HG02870 (cell line): ENCODE measurements around the gene KRTAP10-7.

Experiments
- ATAC-seq: cut with Tn5 transposase; IDR thresholded peaks from one replicate; pipeline ENCODE4 v1.9.1; 2021; ENCODE audit warnings: mild to moderate bottlenecking, moderate library complexity; ENCODE audit not compliant: unreplicated experiment

Gene KRTAP10-7

GRCh38 chr21:44650973-44651675, 50.7 kb downstream of the KRTAP10-7 start:
- no peak for ATAC-seq
